AG09319 (cell line): ENCODE measurements around the gene ZNF496.

Source experiments
- DNase-seq: peaks from one replicate; pipeline ENCODE4 v3.0.0-alpha.2; 2010; ENCODE audit warnings: low read depth; ENCODE audit errors: extremely low read depth
- TF ChIP-seq, protein P1 (sequence below): IDR thresholded peaks from 2 replicates; pipeline ENCODE4 v1.5.1; 2011; ENCODE audit warnings: low read depth, mild to moderate bottlenecking, inconsistent platforms, low read length, moderate library complexity

ZNF496 gene

DNA sequence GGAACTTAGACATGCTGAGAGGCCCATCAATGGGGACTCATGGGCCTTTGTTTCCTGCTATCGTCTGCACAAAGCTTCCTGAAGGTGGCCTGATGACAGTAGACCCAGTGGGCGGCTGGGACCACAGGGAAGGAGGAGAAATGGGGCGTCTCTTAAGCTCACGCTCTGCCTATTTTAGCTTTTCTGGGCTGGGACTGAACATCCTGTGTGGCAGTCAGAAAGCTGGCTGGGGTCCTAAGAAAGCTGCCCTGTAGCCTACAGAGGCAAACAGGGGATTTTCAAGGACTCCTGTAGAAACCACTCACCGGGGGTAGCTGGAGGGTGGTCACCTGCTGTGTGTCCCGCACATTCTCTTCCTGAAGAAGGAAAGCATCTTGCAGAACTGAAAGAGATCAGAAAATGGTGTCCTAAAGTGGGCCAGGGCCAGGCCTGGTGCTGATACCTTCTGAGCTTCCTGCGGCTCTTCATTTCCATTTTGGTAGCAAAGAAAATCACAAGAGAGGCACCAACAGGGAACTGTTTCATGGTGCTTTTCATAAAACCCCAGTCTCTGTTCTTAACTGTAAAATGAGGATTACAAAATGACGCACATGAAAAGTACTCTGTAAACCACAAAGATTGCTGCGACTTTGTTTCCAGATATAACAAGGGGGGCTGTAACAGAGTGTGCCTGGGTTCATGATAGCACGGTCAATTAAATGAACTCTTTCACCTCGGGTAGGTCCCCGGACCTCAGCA is 8.6 kb downstream of the ZNF496 start:
- TF ChIP-seq, protein P1, sequence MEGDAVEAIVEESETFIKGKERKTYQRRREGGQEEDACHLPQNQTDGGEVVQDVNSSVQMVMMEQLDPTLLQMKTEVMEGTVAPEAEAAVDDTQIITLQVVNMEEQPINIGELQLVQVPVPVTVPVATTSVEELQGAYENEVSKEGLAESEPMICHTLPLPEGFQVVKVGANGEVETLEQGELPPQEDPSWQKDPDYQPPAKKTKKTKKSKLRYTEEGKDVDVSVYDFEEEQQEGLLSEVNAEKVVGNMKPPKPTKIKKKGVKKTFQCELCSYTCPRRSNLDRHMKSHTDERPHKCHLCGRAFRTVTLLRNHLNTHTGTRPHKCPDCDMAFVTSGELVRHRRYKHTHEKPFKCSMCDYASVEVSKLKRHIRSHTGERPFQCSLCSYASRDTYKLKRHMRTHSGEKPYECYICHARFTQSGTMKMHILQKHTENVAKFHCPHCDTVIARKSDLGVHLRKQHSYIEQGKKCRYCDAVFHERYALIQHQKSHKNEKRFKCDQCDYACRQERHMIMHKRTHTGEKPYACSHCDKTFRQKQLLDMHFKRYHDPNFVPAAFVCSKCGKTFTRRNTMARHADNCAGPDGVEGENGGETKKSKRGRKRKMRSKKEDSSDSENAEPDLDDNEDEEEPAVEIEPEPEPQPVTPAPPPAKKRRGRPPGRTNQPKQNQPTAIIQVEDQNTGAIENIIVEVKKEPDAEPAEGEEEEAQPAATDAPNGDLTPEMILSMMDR, result no peak
- DNase-seq, result no peak

GRCh38 chr1:247322442-247322841 is 9.2 kb downstream of the ZNF496 start:
- no peak for DNase-seq
- TF ChIP-seq, protein P1, result no peak

DNA sequence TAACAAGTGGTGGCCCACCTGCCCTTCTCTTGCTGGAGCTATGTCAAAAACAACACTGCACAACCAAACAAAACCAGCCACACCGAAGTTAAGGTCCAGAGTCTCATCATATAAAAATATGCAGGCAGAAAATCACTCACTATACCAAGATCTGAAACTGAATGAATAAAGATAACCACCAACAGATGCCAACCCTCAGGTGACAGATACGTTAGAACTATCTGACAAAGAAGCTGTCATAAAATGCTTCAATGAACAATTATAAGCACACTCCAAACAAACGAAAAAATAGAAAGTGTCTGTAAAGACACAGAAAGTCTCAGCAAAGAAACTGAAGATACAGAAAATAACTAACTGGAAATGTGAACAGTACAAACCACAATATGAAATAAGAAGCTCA is 14.0 kb downstream of the ZNF496 start:
- TF ChIP-seq, protein P1, result no peak
- no peak for DNase-seq

GRCh38 chr1:247316590-247317197 is 15.0 kb downstream of the ZNF496 start:
- TF ChIP-seq, protein P1, result no peak
- no peak for DNase-seq

DNA sequence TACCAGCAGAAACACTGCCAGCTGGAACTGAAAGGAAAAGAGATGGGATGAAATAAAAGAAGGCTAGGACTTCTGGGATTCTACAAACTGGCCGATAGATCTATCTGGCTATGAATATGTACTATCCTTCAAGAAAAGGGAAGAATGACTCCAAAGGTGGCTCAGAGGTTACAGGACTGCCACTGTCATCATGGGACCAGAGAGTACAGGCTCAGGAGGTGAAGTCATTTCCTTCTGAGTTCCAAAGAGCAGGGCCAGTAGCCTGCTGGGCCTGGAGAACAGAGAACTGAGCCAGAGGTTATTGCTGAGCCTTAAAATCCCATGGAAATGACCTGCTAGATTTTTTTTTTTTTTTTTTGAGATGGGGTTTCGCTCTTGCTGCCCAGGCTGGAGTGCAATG is 27.6 kb downstream of the ZNF496 start:
- TF ChIP-seq, protein P1, result no peak
- no peak for DNase-seq

GRCh38 chr1:247303216-247303615 is 28.5 kb downstream of the ZNF496 start:
- TF ChIP-seq, protein P1, result no peak
- DNase-seq, result no peak

GRCh38 chr1:247301176-247301540 is 30.5 kb downstream of the ZNF496 start:
- DNase-seq, result no peak
- TF ChIP-seq, protein P1, result no peak
